DND-41 (cell line): Measurements from ENCODE around the gene GPR21.

Experiments
- ATAC-seq: fragments of 200-7000 bp; cut with Tn5 transposase; 3 replicates; pipeline ENCODE4 v1.9.1; 2021; ENCODE audit warnings: low read depth; ENCODE audit not compliant: insufficient read depth
- DNase-seq: peaks from one replicate; pipeline ENCODE4 v3.0.0-alpha.2; 2020
- H2AFZ ChIP-seq: 2 replicates; pipeline ENCODE4 v1.6.0; 2012; ENCODE audit warnings: low read depth, low read length
- H3K27ac ChIP-seq: 2 replicates; pipeline ENCODE4 v1.5.1; 2012; ENCODE audit warnings: low read length, inconsistent platforms
- H3K27me3 ChIP-seq: fragments of 200-600 bp; sonication (generic); 2 replicates; pipeline ENCODE4 v1.6.0; 2012; ENCODE audit warnings: low read length, mild to moderate bottlenecking, inconsistent platforms; ENCODE audit not compliant: insufficient read depth, poor library complexity
- H3K36me3 ChIP-seq: 2 replicates; pipeline ENCODE4 v1.5.1; 2012; ENCODE audit warnings: low read length, inconsistent platforms; ENCODE audit not compliant: insufficient read depth
- H3K4me1 ChIP-seq: 2 replicates; pipeline ENCODE4 v1.5.1; 2012; ENCODE audit warnings: mild to moderate bottlenecking, low read length; ENCODE audit not compliant: insufficient read depth
- H3K4me2 ChIP-seq: 2 replicates; pipeline ENCODE4 v1.6.0; 2012; ENCODE audit warnings: mild to moderate bottlenecking, moderate library complexity, low read length, inconsistent platforms; ENCODE audit not compliant: insufficient read depth
- H3K4me3 ChIP-seq, 2 experiments: fragments of 200-600 bp in 1 of 2; shearing (Covaris generic) in 1 of 2; 2 replicates each; pipeline ENCODE4 v1.5.1; 2012 to 2016; ENCODE audit warnings: inconsistent platforms in 2 of 2, low read length in 2 of 2, mild to moderate bottlenecking in 2 of 2, low read depth in 1 of 2, moderate library complexity in 1 of 2
- H3K79me2 ChIP-seq: 2 replicates; pipeline ENCODE4 v1.6.0; 2012; ENCODE audit warnings: low read length, inconsistent platforms; ENCODE audit not compliant: insufficient read depth
- H3K9ac ChIP-seq: 2 replicates; pipeline ENCODE4 v1.6.0; 2012; ENCODE audit warnings: low read depth, mild to moderate bottlenecking, inconsistent platforms, low read length, moderate library complexity
- H3K9me3 ChIP-seq: 2 replicates; pipeline ENCODE4 v1.5.1; 2012; ENCODE audit warnings: low read length, moderate library complexity, mild to moderate bottlenecking, inconsistent platforms; ENCODE audit not compliant: insufficient read depth, severe bottlenecking
- H4K20me1 ChIP-seq: 2 replicates; pipeline ENCODE4 v1.6.0; 2012; ENCODE audit warnings: low read length; ENCODE audit not compliant: insufficient read depth
- EZH2 ChIP-seq: IDR thresholded peaks from 3 replicates; pipeline ENCODE4 v1.6.1; 2012; ENCODE audit warnings: borderline replicate concordance, low read depth, mild to moderate bottlenecking, moderate library complexity, low read length, inconsistent platforms; ENCODE audit not compliant: severe bottlenecking
- TF ChIP-seq, protein P1 (sequence below): IDR thresholded peaks from 2 replicates; pipeline ENCODE4 v1.5.1; 2012; ENCODE audit warnings: borderline replicate concordance, low read length, moderate library complexity, mild to moderate bottlenecking; ENCODE audit not compliant: poor library complexity, severe bottlenecking; ENCODE audit errors: extremely low read depth

Gene GPR21

GRCh38 chr9:123067136-123067535 is 33.7 kb downstream of the GPR21 start:
- no peak for DNase-seq
- no peaks in the 10 kb centered on the region for H3K79me2 ChIP-seq
- H3K9ac ChIP-seq = no peak overlapping the region
- H3K4me3 ChIP-seq = no peak overlapping the region
- H3K4me1 ChIP-seq = no peaks in the 10 kb centered on the region
- no peaks in the 10 kb centered on the region for H3K27me3 ChIP-seq
- no peak for TF ChIP-seq EZH2
- H2AFZ ChIP-seq = no peak overlapping the region
- no peak overlapping the region for H3K4me2 ChIP-seq
- no peak for ATAC-seq
- peaks cover 41% of the 10 kb centered on the region for H3K36me3 ChIP-seq
- no peaks in the 10 kb centered on the region for H4K20me1 ChIP-seq
- no peak overlapping the region for H3K27ac ChIP-seq
- H3K9me3 ChIP-seq = no peaks in the 10 kb centered on the region

- Histone ChIP-seq H3K9ac (no peak overlapping the region), H2AFZ (no peak overlapping the region), H3K4me3 (no peak overlapping the region), H3K36me3 (peaks cover 42% of the 10 kb centered on the region), H3K79me2 (no peaks in the 10 kb centered on the region), H3K27ac (no peak overlapping the region), H3K4me1 (no peaks in the 10 kb centered on the region), H3K27me3 (no peaks in the 10 kb centered on the region), H3K9me3 (no peaks in the 10 kb centered on the region), H3K4me2 (no peak overlapping the region), H4K20me1 (no peaks in the 10 kb centered on the region)
- no peak for DNase-seq
- no peak for ATAC-seq
- TF ChIP-seq, protein P1, sequence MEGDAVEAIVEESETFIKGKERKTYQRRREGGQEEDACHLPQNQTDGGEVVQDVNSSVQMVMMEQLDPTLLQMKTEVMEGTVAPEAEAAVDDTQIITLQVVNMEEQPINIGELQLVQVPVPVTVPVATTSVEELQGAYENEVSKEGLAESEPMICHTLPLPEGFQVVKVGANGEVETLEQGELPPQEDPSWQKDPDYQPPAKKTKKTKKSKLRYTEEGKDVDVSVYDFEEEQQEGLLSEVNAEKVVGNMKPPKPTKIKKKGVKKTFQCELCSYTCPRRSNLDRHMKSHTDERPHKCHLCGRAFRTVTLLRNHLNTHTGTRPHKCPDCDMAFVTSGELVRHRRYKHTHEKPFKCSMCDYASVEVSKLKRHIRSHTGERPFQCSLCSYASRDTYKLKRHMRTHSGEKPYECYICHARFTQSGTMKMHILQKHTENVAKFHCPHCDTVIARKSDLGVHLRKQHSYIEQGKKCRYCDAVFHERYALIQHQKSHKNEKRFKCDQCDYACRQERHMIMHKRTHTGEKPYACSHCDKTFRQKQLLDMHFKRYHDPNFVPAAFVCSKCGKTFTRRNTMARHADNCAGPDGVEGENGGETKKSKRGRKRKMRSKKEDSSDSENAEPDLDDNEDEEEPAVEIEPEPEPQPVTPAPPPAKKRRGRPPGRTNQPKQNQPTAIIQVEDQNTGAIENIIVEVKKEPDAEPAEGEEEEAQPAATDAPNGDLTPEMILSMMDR = no peak
- no peak for TF ChIP-seq EZH2
These were observed 35.6 kb downstream of the GPR21 start for GRCh38 chr9:123069010-123069481.

DNA sequence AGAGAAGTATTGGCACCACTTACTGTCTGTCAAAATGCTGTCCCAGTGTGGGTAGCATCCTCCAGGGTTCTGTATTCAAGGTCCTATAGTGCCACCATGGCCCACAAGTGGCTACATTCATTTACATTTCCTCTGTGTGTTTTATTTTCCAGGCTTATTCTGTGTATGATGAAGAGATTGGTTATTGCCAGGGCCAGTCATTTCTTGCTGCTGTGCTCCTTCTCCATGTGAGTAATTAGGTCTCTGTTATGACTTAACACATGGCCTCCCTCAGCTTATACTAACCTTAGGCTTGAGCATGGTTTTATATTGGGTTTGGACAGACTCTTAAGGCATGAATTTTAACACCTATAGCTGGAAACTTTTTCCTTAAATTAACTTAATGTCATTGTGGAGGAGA is 36.7 kb downstream of the GPR21 start:
- Histone ChIP-seq H3K9me3 (no peaks in the 10 kb centered on the region), H3K4me2 (no peak overlapping the region), H3K4me1 (no peaks in the 10 kb centered on the region), H3K9ac (no peak overlapping the region), H4K20me1 (no peaks in the 10 kb centered on the region), H3K36me3 (peaks cover 41% of the 10 kb centered on the region), H3K4me3 (no peak overlapping the region), H3K27ac (no peak overlapping the region), H3K27me3 (no peaks in the 10 kb centered on the region), H2AFZ (no peak overlapping the region), H3K79me2 (no peaks in the 10 kb centered on the region)
- ATAC-seq = no peak
- TF ChIP-seq, protein P1 = no peak
- TF ChIP-seq EZH2 = no peak
- no peak for DNase-seq

DNA sequence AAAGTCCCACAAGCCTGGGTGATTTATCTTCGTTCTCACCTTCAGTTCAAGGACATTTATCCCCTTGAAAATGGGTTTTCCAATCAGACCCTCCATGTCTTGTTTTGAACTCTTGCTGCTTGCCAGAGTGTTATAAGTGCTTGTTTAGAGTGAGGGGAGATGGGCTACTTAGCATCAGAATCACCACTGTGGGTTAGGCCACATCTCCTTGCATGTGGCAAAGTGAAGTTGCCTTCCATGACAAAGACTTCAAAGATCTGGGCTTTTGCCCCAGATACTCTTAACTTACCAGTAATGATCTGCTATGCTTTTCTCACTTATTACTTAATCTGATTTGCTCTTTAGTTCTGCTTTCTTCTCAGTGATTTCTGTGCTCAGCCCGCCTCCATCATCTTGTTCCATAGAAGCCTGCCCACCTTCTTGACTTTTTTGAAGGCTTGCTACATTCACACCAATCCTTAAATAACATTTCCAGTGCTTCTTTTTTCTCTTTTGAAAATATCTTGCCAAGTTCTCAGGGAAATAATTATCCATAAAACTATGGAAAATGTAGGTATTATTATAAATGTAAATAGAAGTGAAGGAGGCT is 39.0 kb downstream of the GPR21 start:
- TF ChIP-seq, protein P1 = no peak
- TF ChIP-seq EZH2 = no peak
- no peak for ATAC-seq
- no peaks in the 10 kb centered on the region for H3K9me3 ChIP-seq
- H3K9ac ChIP-seq = no peak overlapping the region
- no peak overlapping the region for H3K4me3 ChIP-seq
- H3K4me2 ChIP-seq = no peak overlapping the region
- no peak for DNase-seq
- no peak overlapping the region for H2AFZ ChIP-seq
- H3K27me3 ChIP-seq = no peaks in the 10 kb centered on the region
- no peaks in the 10 kb centered on the region for H3K4me1 ChIP-seq
- H3K36me3 ChIP-seq = peaks cover 30% of the 10 kb centered on the region; the same call in 1 of the 2 replicates
- no peak overlapping the region for H3K27ac ChIP-seq
- H4K20me1 ChIP-seq = no peaks in the 10 kb centered on the region
- H3K79me2 ChIP-seq = no peaks in the 10 kb centered on the region
